Neural cell (in vitro differentiated cells): ENCODE data around the gene TSR1.

Experiments used
- CTCF ChIP-seq: fragments of 450-650 bp; IDR thresholded peaks from 2 replicates; pipeline ENCODE4 v1.5.1; 2014; ENCODE audit warnings: antibody characterized with exemption, mild to moderate bottlenecking, moderate library complexity; ENCODE audit not compliant: poor library complexity, severe bottlenecking
- EP300 ChIP-seq: fragments of 450-650 bp; conservative IDR thresholded peaks from 2 replicates; pipeline ENCODE4 v1.6.1; 2014; ENCODE audit warnings: antibody characterized with exemption, mild to moderate bottlenecking, moderate library complexity; ENCODE audit not compliant: poor library complexity, severe bottlenecking
- EZH2 ChIP-seq: fragments of 200-600, 300-800 bp; shearing (Covaris generic), sonication (generic); IDR thresholded peaks from 2 replicates; pipeline ENCODE4 v1.6.1; 2014; ENCODE audit warnings: antibody characterized with exemption, low read length, borderline replicate concordance, mild to moderate bottlenecking; ENCODE audit not compliant: insufficient read depth, poor library complexity, severe bottlenecking
- MXI1 ChIP-seq: fragments of 450-650 bp; conservative IDR thresholded peaks from 2 replicates; pipeline ENCODE4 v1.6.1; 2014; ENCODE audit warnings: antibody characterized with exemption, mild to moderate bottlenecking; ENCODE audit not compliant: poor library complexity, severe bottlenecking
- REST ChIP-seq: IDR thresholded peaks from 2 replicates; pipeline ENCODE4 v1.6.1; 2012; ENCODE audit warnings: borderline replicate concordance

GRCh38 chr17:2370211-2370589, 33.9 kb upstream of the TSR1 start:
- no peak for TF ChIP-seq CTCF
- TF ChIP-seq REST: no peak
- no peak for TF ChIP-seq EP300
- TF ChIP-seq MXI1: no peak
- TF ChIP-seq EZH2: no peak
